CD14-positive monocyte (primary cell): ENCODE measurements around the gene TRIM33. TPM values are rescaled to one million over a fixed set of nuclear protein-coding genes. Genes with fewer than 3 reads are reported as not detected.

Experiments used
- DNase-seq, 3 donors: peaks; one replicate each; pipeline ENCODE4 v3.0.0-alpha.2; 2011 to 2022
- H2AFZ ChIP-seq: 2 replicates; pipeline ENCODE4 v1.6.0; 2012; ENCODE audit warnings: mild to moderate bottlenecking, low read depth, low read length, inconsistent platforms; ENCODE audit not compliant: insufficient read depth, poor library complexity, severe bottlenecking
- H3K27ac ChIP-seq, 2 donors: 1 replicate in 1 of 2; 2 replicates in 1 of 2; pipeline ENCODE4 v1.5.1; 2012 to 2013; ENCODE audit warnings: low read length in 2 of 2, control low read depth in 1 of 2, inconsistent platforms in 1 of 2, low read depth in 1 of 2, mild to moderate bottlenecking in 1 of 2
- H3K27me3 ChIP-seq, 2 donors: one replicate each; pipeline versions ENCODE4 v1.6.0 to v1.6.1; 2011 to 2013; ENCODE audit warnings: low read length in 2 of 2; ENCODE audit not compliant: control insufficient read depth in 2 of 2, insufficient read depth in 2 of 2
- H3K36me3 ChIP-seq, 2 donors: replicated peaks in 1 of 2; 1 replicate in 1 of 2; 2 replicates in 1 of 2; pipeline versions ENCODE4 v1.5.1 to v1.6.1; 2012 to 2013; ENCODE audit warnings: low read length in 2 of 2, control low read depth in 1 of 2, inconsistent platforms in 1 of 2, mild to moderate bottlenecking in 1 of 2; ENCODE audit not compliant: insufficient read depth in 2 of 2, control insufficient read depth in 1 of 2
- H3K4me1 ChIP-seq, 2 donors: 1 replicate in 1 of 2; 2 replicates in 1 of 2; pipeline versions ENCODE4 v1.5.1 to v1.6.1; 2012 to 2013; ENCODE audit warnings: low read length in 2 of 2, control low read depth in 1 of 2, inconsistent platforms in 1 of 2, mild to moderate bottlenecking in 1 of 2, moderate library complexity in 1 of 2; ENCODE audit not compliant: insufficient read depth in 2 of 2, control insufficient read depth in 1 of 2
- H3K4me2 ChIP-seq: replicated peaks from 2 replicates; pipeline ENCODE3; 2012; ENCODE audit warnings: low read length, moderate library complexity, mild to moderate bottlenecking; ENCODE audit not compliant: poor library complexity, severe bottlenecking; ENCODE audit errors: extremely low read depth
- H3K4me3 ChIP-seq, 3 experiments: fragments of 200-600 bp in 1 of 3; sonication (generic) in 1 of 3; replicated peaks in 1 of 3; 1 replicate in 2 of 3; 2 replicates in 1 of 3; pipeline ENCODE4 v1.5.1; 2011 to 2013; ENCODE audit warnings: low read length in 3 of 3, mild to moderate bottlenecking in 3 of 3, control low read depth in 2 of 3, low read depth in 2 of 3, inconsistent platforms in 1 of 3, moderate library complexity in 1 of 3
- H3K79me2 ChIP-seq: 2 replicates; pipeline ENCODE4 v1.6.0; 2012; ENCODE audit warnings: mild to moderate bottlenecking, control low read depth, inconsistent platforms, low read length, moderate library complexity; ENCODE audit not compliant: insufficient read depth
- H3K9ac ChIP-seq: 2 replicates; pipeline ENCODE4 v1.6.0; 2017; ENCODE audit warnings: low read length, mild to moderate bottlenecking; ENCODE audit not compliant: insufficient read depth, poor library complexity, severe bottlenecking
- H3K9me3 ChIP-seq, 2 donors: replicated peaks in 1 of 2; 1 replicate in 1 of 2; 2 replicates in 1 of 2; pipeline versions ENCODE4 v1.5.1 to v1.6.1; 2012 to 2013; ENCODE audit warnings: low read length in 2 of 2, control low read depth in 1 of 2; ENCODE audit not compliant: control insufficient read depth in 1 of 2, insufficient read depth in 1 of 2
- H4K20me1 ChIP-seq: 2 replicates; pipeline ENCODE4 v1.6.0; 2012; ENCODE audit warnings: mild to moderate bottlenecking, low read length, control low read depth, moderate library complexity; ENCODE audit not compliant: insufficient read depth
- H3K27ac Mint-ChIP-seq, 7 donors: one replicate each; pipeline ENCODE4 v1.8.0; 2020; ENCODE audit warnings: mild to moderate bottlenecking in 7 of 7, mixed read lengths in 7 of 7, moderate library complexity in 6 of 7, inconsistent platforms in 2 of 7
- H3K27me3 Mint-ChIP-seq, 3 donors: one replicate each; pipeline ENCODE4 v1.8.0; 2021 to 2022; ENCODE audit warnings: low read depth in 3 of 3, mild to moderate bottlenecking in 3 of 3, mixed read lengths in 3 of 3, moderate library complexity in 3 of 3, inconsistent platforms in 1 of 3
- H3K36me3 Mint-ChIP-seq, 2 donors: one replicate each; pipeline ENCODE4 v1.8.0; 2020; ENCODE audit warnings: mixed read lengths in 2 of 2, inconsistent platforms in 1 of 2, mild to moderate bottlenecking in 1 of 2
- H3K4me1 Mint-ChIP-seq: one replicate; pipeline ENCODE4 v1.8.0; 2020; ENCODE audit warnings: mild to moderate bottlenecking, mixed read lengths
- H3K4me3 Mint-ChIP-seq, 2 donors: one replicate each; pipeline ENCODE4 v1.8.0; 2020; ENCODE audit warnings: mild to moderate bottlenecking in 2 of 2, mixed read lengths in 2 of 2, moderate library complexity in 1 of 2
- H3K9me3 Mint-ChIP-seq, 7 donors: one replicate each; pipeline ENCODE4 v1.8.0; 2020 to 2022; ENCODE audit warnings: mixed read lengths in 7 of 7, mild to moderate bottlenecking in 6 of 7, moderate library complexity in 6 of 7, inconsistent platforms in 2 of 7
- WGBS: methylation state at CpG from one replicate; pipeline ENCODE4 v1.1.5; 2013; ENCODE audit warnings: missing lambda C conversion rate; ENCODE audit not compliant: insufficient coverage; 5-methylcytosine and 5-hydroxymethylcytosine counted together
- intact Hi-C, 2 donors: fragments of 100-400 bp; cut with micrococcal nuclease; formaldehyde crosslinking; loops; one replicate each; pipeline versions ENCODE4 v1.15.0 to v1.15.1; 2023
- polyA plus RNA-seq, 3 donors: library from polyadenylated mRNA; depleted of rRNA in 1 of 3; unstranded in 2 of 3; stranded (reverse) in 1 of 3; fragments of 300-500 nt in 2 of 3; fragments of >200 nt in 1 of 3; fragmentation: Illumina TruSeq in 2 of 3; gene quantifications; 1 replicate in 2 of 3; 2 replicates in 1 of 3; pipeline ENCODE4 v1.2.3, GENCODE V29; 2012 to 2021
- TF ChIP-seq, protein P1 (sequence below): fragments of 200-600 bp; IDR thresholded peaks from one replicate; pipeline ENCODE4 v1.8.0; 2022; ENCODE audit warnings: antibody characterized with exemption, mild to moderate bottlenecking

Gene TRIM33
- polyA plus RNA-seq, 3 donors = 11.8 to 16.5 (median 13.7) TPM

DNA sequence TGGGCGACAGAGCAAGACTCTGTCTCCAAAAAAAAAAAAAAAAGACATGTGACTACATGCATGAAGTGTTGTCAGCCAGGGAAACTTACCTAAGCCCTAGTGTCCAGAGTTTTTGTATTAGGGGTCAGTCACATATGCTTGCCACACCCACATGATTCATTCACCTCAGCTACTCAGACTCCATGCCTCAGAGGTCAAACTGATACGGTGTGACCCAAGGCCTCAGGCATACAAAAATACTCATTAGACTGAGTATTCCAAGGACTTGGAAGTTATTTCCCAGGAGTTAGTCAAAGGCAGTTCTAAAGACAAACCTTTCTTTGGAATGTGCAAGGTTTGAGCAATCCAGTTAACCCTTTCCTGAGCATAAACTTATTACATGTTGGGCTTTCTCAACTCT lies 6.3 kb upstream of the TRIM33 start:
- Histone ChIP-seq H3K36me3 (no peaks in the 10 kb centered on the region), H2AFZ (no peak overlapping the region), H4K20me1 (no peaks in the 10 kb centered on the region), H3K9me3 (no peaks in the 10 kb centered on the region), H3K4me3 (no peak overlapping the region), H3K27ac (no peak overlapping the region), H3K27me3 (peaks cover 2 to 3% of the 10 kb centered on the region in 2 donors), H3K4me2 (no peak overlapping the region), H3K79me2 (peaks cover 3% of the 10 kb centered on the region), H3K4me1 (peaks cover 3 to 5% of the 10 kb centered on the region in 2 donors), H3K9ac (no peak overlapping the region)
- 83% methylated on average over 1 of the region's 2 CpGs for WGBS
- Mint-ChIP-seq H3K4me1 (peaks cover 7% of the 10 kb centered on the region), H3K36me3 (no peaks in the 10 kb centered on the region), H3K4me3 (no peak overlapping the region), H3K27me3 (peaks cover 4 to 10% (median 8%) of the 10 kb centered on the region in 3 donors), H3K27ac (no peak overlapping the region), H3K9me3 (peaks cover 0 to 1% (median 0%) of the 10 kb centered on the region in 7 donors)
- DNase-seq = no peak
- intact Hi-C loops = loop anchor here in 1 of 2 donors (10.0 kb wide), 2 partner anchors 63 to 67 kb away; partner anchors contain the start of gene BCAS2
- TF ChIP-seq, protein P1, sequence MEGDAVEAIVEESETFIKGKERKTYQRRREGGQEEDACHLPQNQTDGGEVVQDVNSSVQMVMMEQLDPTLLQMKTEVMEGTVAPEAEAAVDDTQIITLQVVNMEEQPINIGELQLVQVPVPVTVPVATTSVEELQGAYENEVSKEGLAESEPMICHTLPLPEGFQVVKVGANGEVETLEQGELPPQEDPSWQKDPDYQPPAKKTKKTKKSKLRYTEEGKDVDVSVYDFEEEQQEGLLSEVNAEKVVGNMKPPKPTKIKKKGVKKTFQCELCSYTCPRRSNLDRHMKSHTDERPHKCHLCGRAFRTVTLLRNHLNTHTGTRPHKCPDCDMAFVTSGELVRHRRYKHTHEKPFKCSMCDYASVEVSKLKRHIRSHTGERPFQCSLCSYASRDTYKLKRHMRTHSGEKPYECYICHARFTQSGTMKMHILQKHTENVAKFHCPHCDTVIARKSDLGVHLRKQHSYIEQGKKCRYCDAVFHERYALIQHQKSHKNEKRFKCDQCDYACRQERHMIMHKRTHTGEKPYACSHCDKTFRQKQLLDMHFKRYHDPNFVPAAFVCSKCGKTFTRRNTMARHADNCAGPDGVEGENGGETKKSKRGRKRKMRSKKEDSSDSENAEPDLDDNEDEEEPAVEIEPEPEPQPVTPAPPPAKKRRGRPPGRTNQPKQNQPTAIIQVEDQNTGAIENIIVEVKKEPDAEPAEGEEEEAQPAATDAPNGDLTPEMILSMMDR = no peak

DNA sequence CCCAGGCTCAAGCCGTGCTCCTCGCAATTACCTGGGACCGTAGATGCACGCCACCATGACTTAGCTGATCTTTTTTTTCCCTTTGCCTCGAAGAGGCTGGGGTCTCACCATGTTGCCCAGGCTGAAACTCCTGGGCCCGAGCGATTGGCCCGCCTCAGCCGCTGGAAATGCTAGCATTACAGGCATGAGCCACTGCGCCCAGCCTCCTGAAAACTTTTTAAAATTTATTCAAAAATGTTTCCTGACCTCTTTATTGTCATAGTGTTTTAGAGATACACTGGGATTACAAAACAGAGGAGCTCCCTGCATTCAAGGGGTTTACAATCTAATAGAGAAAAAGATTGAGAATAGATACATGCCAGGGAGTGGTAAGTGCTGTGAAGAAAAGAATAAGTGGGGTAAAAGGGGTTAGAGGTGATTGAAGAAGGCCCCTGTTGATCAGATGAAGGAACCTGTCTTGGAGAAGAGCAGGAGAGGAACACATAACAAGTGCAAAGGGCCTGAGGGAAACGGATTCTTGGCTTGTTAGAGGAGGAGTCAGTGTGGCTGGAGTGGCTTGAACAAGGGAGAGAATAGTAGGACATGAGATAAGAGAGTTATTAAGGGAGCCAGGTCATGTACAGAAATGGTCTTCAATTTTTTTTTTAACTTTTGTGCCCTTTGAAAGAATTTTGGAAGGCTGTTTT lies 1.7 kb upstream of the TRIM33 start:
- H3K9me3 Mint-ChIP-seq = peaks cover 0 to 5% (median 0%) of the 10 kb centered on the region in 7 donors
- no peak for DNase-seq
- H3K4me1 Mint-ChIP-seq = peaks cover 35% of the 10 kb centered on the region
- Histone ChIP-seq H3K79me2 (peaks cover 40% of the 10 kb centered on the region), H3K4me3 (peak overlapping the region in 2 of 3 experiments; percentile 85 to 98), H3K9me3 (no peaks in the 10 kb centered on the region), H3K4me2 (peak overlapping the region; percentile 90), H3K27ac (no peak overlapping the region), H2AFZ (peak overlapping the region; percentile 78), H3K36me3 (no peaks in the 10 kb centered on the region), H4K20me1 (peaks cover 29% of the 10 kb centered on the region), H3K27me3 (no peaks in the 10 kb centered on the region), H3K9ac (peak overlapping the region; percentile 99), H3K4me1 (peaks cover 29 to 34% of the 10 kb centered on the region in 2 donors)
- 64% methylated on average over 5 of the region's 11 CpGs for WGBS
- peaks cover 0 to 12% (median 2%) of the 10 kb centered on the region in 3 donors for H3K27me3 Mint-ChIP-seq
- H3K4me3 Mint-ChIP-seq = peak overlapping the region; percentile 96 to 98
- intact Hi-C loops = loop anchor here in 1 of 2 donors (5.0 to 10.0 kb wide), 3 partner anchors 58 to 245 kb away; partner anchors contain the start of genes BCAS2 and CSDE1
- H3K36me3 Mint-ChIP-seq = peaks cover 2 to 4% of the 10 kb centered on the region in 2 donors
- peak overlapping the region in 5 of 7 donors; percentile 17 to 99 (median 41) for H3K27ac Mint-ChIP-seq
- TF ChIP-seq, protein P1 = no peak
